ENCODE data around the gene PGR.

- TF ChIP-seq CTCF (IDR thresholded peaks at IDR 0.05; ENCODE audit: borderline replicate concordance, extremely low read depth, low read length, poor library complexity, severe bottlenecking): no peak
- TF ChIP-seq EZH2 (IDR thresholded peaks at IDR 0.05; ENCODE audit: borderline replicate concordance, low read depth, low read length, severe bottlenecking): no peak
Observed at GRCh38 chr11:101176381-101176780, 46.8 kb upstream of the PGR start.
